Astrocyte of the spinal cord (primary cell): ENCODE results near the gene SPEM2.

Source experiments
- DNase-seq: peaks from one replicate; pipeline ENCODE4 v3.0.0; 2011; ENCODE audit warnings: low read depth, low spot score
- H3K4me3 ChIP-seq: 2 replicates; pipeline ENCODE4 v1.5.1; 2011; ENCODE audit warnings: low read depth, mild to moderate bottlenecking, low read length, moderate library complexity
- in situ Hi-C: cut with HindIII; loops from 2 replicates; pipeline ENCODE4 v1.10.0; 2017; ENCODE audit warnings: low sequenced_read_pairs
- TF ChIP-seq, protein P1 (sequence below): IDR thresholded peaks from 2 replicates; pipeline ENCODE4 v1.5.1; 2012; ENCODE audit warnings: low read depth, mild to moderate bottlenecking, low read length, inconsistent platforms

Gene SPEM2

DNA sequence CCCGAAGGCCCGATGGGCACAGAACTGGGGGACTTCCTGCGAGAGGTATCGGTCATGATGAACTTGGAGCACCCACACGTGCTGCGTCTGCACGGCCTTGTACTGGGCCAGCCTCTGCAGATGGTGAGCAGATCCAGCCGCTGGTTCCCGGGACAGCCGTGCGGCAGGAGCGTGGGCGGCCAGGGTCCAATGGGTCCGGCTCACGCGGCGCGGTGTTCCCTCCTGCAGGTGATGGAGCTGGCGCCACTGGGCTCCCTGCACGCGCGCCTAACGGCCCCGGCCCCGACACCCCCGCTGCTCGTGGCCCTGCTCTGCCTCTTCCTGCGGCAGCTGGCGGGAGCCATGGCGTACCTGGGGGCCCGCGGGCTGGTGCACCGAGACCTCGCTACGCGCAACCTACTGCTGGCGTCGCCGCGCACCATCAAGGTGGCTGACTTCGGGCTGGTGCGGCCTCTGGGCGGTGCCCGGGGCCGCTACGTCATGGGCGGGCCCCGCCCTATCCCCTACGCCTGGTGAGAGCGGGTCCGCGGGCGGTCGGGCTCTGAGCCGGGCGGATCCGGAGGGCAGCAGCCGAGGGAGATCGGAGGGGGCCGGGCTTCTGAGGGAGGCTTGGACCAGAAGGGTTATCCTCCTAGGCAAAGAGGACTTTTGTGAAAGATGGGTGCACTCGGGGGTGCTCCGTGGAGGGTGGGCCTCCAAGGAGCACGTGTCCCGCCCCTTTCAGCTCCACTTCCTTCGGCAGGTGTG is 41.5 kb upstream of the SPEM2 start:
- DNase-seq: peak; percentile 18
- in situ Hi-C loops: no loop called here
- TF ChIP-seq, protein P1, sequence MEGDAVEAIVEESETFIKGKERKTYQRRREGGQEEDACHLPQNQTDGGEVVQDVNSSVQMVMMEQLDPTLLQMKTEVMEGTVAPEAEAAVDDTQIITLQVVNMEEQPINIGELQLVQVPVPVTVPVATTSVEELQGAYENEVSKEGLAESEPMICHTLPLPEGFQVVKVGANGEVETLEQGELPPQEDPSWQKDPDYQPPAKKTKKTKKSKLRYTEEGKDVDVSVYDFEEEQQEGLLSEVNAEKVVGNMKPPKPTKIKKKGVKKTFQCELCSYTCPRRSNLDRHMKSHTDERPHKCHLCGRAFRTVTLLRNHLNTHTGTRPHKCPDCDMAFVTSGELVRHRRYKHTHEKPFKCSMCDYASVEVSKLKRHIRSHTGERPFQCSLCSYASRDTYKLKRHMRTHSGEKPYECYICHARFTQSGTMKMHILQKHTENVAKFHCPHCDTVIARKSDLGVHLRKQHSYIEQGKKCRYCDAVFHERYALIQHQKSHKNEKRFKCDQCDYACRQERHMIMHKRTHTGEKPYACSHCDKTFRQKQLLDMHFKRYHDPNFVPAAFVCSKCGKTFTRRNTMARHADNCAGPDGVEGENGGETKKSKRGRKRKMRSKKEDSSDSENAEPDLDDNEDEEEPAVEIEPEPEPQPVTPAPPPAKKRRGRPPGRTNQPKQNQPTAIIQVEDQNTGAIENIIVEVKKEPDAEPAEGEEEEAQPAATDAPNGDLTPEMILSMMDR: no peak
- H3K4me3 ChIP-seq: peak overlapping the region; percentile 36

- DNase-seq: no peak
- H3K4me3 ChIP-seq: peak overlapping the region; percentile 36
- in situ Hi-C loops: no loop called here
- TF ChIP-seq, protein P1: no peak
These were observed 40.8 kb upstream of the SPEM2 start for GRCh38 chr17:7384489-7385081.

DNA sequence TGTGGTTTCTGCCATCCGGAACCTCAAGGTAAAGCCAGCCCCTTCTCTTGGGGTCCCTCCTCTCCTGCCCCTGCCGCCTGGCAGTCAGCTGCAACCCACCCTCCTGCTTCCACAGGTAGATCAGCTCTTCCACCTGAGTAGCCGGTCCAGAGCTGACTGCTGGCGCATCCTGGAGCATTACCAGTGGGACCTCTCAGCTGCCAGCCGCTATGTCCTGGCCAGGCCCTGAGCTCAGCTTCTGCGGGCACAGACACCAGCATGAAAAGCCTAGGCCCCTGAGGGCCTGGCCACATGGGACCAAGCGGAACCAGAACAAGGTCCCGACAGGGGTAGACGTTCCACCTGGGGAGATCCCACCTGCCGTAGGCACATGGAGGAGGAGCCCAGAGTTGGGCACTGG is 36.6 kb upstream of the SPEM2 start:
- in situ Hi-C loops: no loop called here
- no peak overlapping the region for H3K4me3 ChIP-seq
- no peak for DNase-seq
- TF ChIP-seq, protein P1: no peak

DNA sequence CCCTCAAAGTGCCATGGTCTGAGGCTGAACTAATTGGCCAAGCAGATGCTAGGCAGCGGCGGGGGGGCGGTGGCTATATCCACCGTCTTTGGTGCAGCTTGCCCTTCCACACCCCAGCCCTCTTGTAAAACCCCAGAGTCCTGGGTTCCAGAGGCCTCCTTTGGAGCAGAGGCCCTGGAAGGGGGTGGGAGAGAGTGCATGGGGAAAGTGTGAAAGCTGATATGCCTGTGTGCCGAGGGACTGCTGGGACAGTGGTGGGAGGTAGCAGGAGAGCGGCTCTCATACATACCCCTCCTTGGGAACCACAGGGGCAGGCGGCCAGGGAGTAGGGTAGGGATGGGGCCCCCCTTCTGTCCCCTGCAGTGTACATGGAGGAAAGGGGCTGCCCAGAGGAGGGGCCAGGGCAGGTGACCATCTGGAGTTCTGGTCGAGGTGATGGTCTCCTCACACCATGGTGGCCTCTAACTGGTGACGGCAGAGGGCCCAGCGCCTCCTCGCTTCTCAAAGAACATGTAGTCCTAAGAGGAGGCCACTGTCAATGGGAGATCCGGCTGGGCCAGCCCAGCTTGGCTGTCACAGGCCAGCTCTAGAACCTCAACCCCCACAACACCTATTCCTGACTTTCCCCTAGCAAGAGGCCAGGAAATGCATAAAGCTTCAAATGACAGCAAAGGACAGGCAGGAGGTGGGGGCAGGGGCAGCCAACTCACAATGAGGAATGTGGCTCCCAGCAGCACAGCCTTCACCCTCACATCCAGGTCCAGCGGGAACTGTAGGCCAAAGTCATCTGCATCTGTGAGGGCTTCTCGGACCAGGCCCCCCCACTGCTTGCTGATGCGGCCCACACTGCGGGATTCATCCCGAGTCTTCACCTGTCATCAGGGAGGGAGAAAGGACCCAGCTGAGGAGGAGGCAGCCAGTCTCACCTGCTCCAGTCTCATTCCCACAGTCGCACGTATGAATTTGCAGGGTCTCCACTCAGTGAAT is 35.2 kb upstream of the SPEM2 start:
- in situ Hi-C loops: no loop called here
- no peak for DNase-seq
- H3K4me3 ChIP-seq: no peak overlapping the region
- TF ChIP-seq, protein P1: no peak

- no peak overlapping the region for H3K4me3 ChIP-seq
- in situ Hi-C loops: no loop called here
- TF ChIP-seq, protein P1: no peak
- DNase-seq: no peak
These were observed 34.1 kb upstream of the SPEM2 start for GRCh38 chr17:7391307-7391706.
